Mucosa of descending colon (tissue), 3 donors: ENCODE measurements around the gene BRF1. TPM values are rescaled to one million over a fixed set of nuclear protein-coding genes. Genes with fewer than 3 reads are reported as not detected.
A peak's percentile ranks its signal among the peaks of the same experiment; 100 is the strongest.
"Not testable (repeated sequence)": the region's sequence is repeated elsewhere in the genome, so short reads cannot be mapped to it uniquely, and the experiment has no call there.

Experiments used
- ATAC-seq: fragments of 200-7000 bp; cut with Tn5 transposase; one replicate; pipeline ENCODE4 v1.9.1; 2020; ENCODE audit warnings: mild to moderate bottlenecking, moderate library complexity
- DNase-seq, 3 donors: peaks; one replicate each; pipeline ENCODE4 v3.0.0-alpha.2; 2020
- H3K36me3 ChIP-seq: fragments of 200-600 bp; one replicate; pipeline ENCODE4 v1.8.0; 2021; ENCODE audit warnings: low read depth, mild to moderate bottlenecking
- H3K4me1 ChIP-seq: fragments of 200-600 bp; one replicate; pipeline ENCODE4 v1.8.0; 2021; ENCODE audit warnings: low read depth, mild to moderate bottlenecking
- H3K4me3 ChIP-seq: fragments of 200-600 bp; one replicate; pipeline ENCODE4 v1.8.0; 2021; ENCODE audit warnings: mild to moderate bottlenecking
- H3K9me3 ChIP-seq: fragments of 200-600 bp; one replicate; pipeline ENCODE4 v1.8.0; 2021; ENCODE audit warnings: mild to moderate bottlenecking
- intact Hi-C, 2 donors: fragments of 100-400 bp; cut with DNase I in 1 of 2; cut with micrococcal nuclease in 1 of 2; formaldehyde crosslinking; loops; one replicate each; pipeline versions ENCODE4 v1.11.0 to v1.11.1; 2022; cut with DNase I, micrococcal nuclease
- total RNA-seq, 3 donors: library from RNA; stranded (reverse); fragmentation: NEBNext Ultra II Directional in 2 of 3; extraction: Animal tissue kit (Norgen Biotek cat#: 25700) in 2 of 3; gene quantifications; one replicate each; pipeline versions ENCODE4 v1.2.1 to v1.2.4, GENCODE V29; 2021 to 2023
- TF ChIP-seq, protein P1 (sequence below): fragments of 200-600 bp; IDR thresholded peaks from one replicate; pipeline ENCODE4 v1.8.0; 2022; ENCODE audit warnings: antibody characterized with exemption, mild to moderate bottlenecking
- donor health status: DM: no; HTN: no; CAD: no; lungs with moderate emphysema.
- donor health status: DM: no; HTN: no; CAD: no.
- donor health status: DM: no; HTN: yes; CAD: no.

The BRF1 gene
- total RNA-seq, 3 donors from 2014 or later, result 27.4 to 40.1 (median 34.2) TPM

DNA sequence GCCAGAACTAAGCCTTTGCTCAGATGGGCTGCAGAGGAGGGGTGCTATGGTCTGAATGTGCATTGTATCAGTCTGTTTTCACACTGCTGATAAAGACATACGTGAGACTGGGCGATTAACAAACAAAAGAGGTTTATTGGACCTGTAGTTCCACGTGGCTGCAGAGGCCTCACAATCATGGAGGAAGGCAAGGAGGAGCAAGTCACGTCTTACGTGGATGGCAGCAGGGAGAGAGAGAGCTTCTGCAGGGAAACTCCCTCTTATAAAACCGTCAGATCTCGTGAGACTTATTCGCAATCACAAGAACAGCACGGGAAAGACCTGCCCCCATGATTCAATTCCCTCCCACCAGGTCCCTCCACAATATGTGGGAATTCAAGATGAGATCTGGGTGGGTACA, 3.8 kb upstream of the BRF1 start:
- Histone ChIP-seq H3K9me3 (no peaks in the 10 kb centered on the region), H3K36me3 (no peaks in the 10 kb centered on the region), H3K4me1 (peaks cover 4% of the 10 kb centered on the region), H3K4me3 (no peak overlapping the region)
- no peak for DNase-seq
- TF ChIP-seq, protein P1, sequence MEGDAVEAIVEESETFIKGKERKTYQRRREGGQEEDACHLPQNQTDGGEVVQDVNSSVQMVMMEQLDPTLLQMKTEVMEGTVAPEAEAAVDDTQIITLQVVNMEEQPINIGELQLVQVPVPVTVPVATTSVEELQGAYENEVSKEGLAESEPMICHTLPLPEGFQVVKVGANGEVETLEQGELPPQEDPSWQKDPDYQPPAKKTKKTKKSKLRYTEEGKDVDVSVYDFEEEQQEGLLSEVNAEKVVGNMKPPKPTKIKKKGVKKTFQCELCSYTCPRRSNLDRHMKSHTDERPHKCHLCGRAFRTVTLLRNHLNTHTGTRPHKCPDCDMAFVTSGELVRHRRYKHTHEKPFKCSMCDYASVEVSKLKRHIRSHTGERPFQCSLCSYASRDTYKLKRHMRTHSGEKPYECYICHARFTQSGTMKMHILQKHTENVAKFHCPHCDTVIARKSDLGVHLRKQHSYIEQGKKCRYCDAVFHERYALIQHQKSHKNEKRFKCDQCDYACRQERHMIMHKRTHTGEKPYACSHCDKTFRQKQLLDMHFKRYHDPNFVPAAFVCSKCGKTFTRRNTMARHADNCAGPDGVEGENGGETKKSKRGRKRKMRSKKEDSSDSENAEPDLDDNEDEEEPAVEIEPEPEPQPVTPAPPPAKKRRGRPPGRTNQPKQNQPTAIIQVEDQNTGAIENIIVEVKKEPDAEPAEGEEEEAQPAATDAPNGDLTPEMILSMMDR, result no peak
- intact Hi-C loops, result no loop called here
- ATAC-seq, result no peak

DNA sequence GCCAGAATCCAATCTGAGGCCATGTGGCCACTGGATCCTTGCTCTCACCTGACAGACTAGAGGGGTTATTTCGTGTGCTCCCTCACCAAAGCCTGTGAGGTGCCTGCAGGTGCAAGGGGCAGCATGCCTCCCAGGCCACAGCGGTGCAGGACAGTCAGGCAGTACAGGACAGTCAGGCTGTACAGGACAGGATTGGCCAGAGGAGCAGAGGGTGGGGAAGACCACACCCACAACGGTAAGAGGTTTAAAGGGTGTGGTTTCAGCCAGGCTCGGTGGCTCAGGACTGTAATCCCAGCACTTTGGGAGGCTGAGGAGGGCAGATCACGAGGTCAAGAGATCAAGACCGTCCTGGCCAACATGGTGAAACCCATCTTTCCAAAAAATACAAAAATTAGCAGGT, 3.1 kb upstream of the BRF1 start:
- intact Hi-C loops, result no loop called here
- Histone ChIP-seq H3K9me3 (no peaks in the 10 kb centered on the region), H3K4me1 (peaks cover 10% of the 10 kb centered on the region), H3K4me3 (no peak overlapping the region), H3K36me3 (no peaks in the 10 kb centered on the region)
- DNase-seq (peak in 2 of 3 donors; percentile 48), ATAC-seq (peak; percentile 20)
- TF ChIP-seq, protein P1, result no peak

DNA sequence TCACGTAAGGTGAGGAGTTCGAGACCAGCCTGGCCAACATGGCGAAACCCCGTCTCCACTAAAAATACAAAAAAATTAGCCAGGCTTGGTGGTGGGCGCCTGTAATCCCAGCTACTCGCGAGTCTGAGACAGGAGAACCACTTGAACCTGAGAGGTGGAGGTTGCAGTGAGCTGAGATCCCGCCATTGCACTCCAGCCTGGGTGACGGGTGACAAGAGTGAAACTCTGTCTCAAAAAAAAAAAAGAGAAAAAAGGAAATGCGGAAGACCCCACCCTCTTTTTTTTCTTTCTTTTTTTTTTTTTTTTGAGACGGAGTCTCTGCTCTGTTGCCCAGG, 1.1 kb upstream of the BRF1 start:
- ATAC-seq, H3K36me3 ChIP-seq, H3K4me3 ChIP-seq, intact Hi-C loops, H3K9me3 ChIP-seq, DNase-seq: not testable (repeated sequence)
- peaks cover 13% of the 10 kb centered on the region for H3K4me1 ChIP-seq

DNA sequence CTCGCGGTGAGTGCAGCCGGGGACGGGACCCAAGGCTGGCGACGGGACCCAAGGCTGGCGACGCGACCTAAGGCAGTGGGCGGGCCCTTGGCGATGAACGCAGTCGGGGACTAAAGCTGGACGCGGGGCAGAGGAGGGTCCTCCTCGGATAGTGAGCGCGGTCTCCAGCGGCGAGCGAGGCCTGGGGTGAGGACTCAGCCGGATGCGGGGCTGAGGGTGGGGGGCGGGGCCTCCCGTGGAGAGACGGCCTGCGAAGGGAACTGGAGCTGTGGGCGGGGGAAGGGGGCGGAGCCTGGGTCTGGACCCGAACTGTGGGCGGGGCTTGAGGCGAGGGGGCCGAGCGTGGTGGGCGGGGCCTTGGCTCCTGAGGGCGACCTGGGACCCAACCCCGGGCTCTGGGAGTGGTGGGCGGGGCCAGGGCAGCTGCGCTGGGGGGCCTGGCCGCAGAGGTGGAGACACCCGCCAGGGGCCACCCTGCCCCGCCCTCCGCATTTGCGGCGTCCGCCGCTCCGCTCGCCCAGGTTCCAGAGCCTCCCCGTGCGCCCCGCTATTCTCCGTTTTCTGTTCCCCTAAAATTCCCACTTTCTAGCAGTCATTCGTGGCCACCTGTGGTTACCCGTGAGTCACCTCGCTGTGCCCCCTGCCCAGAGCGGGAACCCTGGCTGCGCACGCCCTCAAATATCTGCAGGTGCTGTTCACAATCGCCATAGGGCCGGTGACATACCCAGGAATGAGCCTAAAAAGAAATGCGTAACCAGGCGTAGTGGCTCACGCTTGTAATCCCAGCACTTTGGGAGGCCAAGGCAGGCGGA, 508 bp upstream of the BRF1 start:
- intact Hi-C loops, result no loop called here

DNA sequence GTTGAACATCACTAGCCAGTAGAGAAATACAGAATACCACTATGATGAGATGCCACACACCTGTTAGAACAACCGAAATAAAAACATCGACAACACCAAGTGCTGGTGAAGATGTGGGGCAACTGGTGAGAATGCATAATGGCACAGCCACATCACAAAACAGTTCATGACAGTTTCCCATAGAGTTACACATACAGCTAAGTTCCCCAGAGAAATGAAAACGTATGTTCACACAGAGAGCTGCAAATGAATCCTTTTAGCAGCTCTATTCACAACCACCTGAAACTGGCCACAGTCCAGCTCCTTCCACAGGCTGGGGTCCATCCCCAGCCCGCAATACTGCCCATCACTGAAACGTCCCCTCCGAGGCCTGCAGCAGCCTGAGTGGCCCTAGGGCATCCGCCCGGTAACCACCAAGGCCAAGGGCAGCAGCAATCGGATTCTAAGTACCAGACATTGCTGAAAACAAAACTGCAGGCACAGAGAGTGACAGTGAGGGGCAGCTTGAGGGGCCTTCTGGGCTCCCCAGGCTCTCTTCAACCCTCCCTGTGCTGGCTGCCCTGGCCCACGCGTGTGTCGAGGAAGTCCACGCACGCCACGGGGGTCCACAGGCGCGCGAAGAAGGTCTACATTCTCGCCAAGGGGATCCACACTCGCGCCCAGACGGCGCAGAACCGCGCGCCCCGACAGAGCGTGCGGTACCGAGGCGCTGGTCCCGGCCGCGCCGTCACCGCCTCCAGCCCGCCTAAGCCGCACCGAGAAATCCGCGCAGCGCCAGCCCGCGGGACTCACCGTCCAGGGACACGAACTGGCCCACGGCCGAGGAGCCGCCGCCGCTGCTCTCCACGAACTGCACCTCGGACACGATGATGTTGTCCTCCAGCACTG, 903 bp downstream of the BRF1 start:
- intact Hi-C loops, result no loop called here
- Histone ChIP-seq H3K4me1 (peaks cover 13% of the 10 kb centered on the region), H3K36me3 (no peaks in the 10 kb centered on the region), H3K4me3 (peak overlapping the region; percentile 68), H3K9me3 (no peaks in the 10 kb centered on the region)
- TF ChIP-seq, protein P1, result no peak
- ATAC-seq, result peak; percentile 1
- peak in 2 of 3 donors; percentile 45 to 74 for DNase-seq

More for the DNA sequence above, 508 bp upstream of the BRF1 start:
- DNase-seq (peak; percentile 99 to 100 (median 100)), ATAC-seq (peak; percentile 93)
- Histone ChIP-seq H3K4me3 (peak overlapping the region; percentile 68), H3K9me3 (no peaks in the 10 kb centered on the region), H3K36me3 (no peaks in the 10 kb centered on the region), H3K4me1 (peaks cover 13% of the 10 kb centered on the region)
- TF ChIP-seq, protein P1, result no peak

DNA sequence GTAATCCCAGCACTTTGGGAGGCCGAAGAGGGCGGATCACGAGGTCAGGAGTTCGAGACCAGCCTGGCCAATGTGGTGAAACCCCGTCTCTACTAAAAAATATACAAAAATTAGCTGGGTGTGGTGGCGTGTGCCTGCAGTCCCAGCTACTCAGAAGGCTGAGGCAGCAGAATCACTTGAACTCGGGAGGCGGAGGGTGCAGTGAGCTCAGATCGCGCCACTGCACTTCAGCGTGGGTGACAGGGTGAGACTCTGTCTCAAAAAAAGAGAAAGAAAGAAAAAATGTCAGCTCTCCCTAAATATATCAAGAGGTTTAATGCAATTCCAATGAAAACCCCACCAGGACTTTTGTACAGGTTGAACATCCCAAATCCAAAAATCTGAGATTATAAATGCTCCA, 3.5 kb downstream of the BRF1 start:
- ATAC-seq, intact Hi-C loops, H3K9me3 ChIP-seq, H3K36me3 ChIP-seq, H3K4me3 ChIP-seq, DNase-seq: not testable (repeated sequence)
- H3K4me1 ChIP-seq, result peaks cover 16% of the 10 kb centered on the region
